RWPE1 (cell line): ENCODE data around the gene MLX.
"Not testable (repeated sequence)": the region's sequence is repeated elsewhere in the genome, so short reads cannot be mapped to it uniquely, and the experiment has no call there.

Experiments
- CTCF ChIA-PET: fragments of 350-600 bp; sonication (Branson Sonifier 250); formaldehyde crosslinking; extraction: SDS; loops from one replicate; lab custom pipeline; 2021; lab: Yijun Ruan, JAX
- POLR2A ChIA-PET: fragments of 400-600 bp; formaldehyde crosslinking; extraction: SDS; loops from one replicate; lab custom pipeline; 2020; ENCODE audit warnings: antibody characterized with exemption; ENCODE audit not compliant: low non-redundant PET; lab: Yijun Ruan, JAX
- DNase-seq: peaks from one replicate; pipeline ENCODE4 v3.0.0; 2012; ENCODE audit warnings: low spot score
- H3K27ac ChIP-seq: fragments of 450-650 bp; 2 replicates; pipeline ENCODE4 v1.5.1; 2017
- TF ChIP-seq, protein P1 (sequence below): fragments of 450-650 bp; conservative IDR thresholded peaks from 2 replicates; pipeline ENCODE4 v1.5.1; 2017; ENCODE audit warnings: low read depth, mild to moderate bottlenecking

The MLX gene

DNA sequence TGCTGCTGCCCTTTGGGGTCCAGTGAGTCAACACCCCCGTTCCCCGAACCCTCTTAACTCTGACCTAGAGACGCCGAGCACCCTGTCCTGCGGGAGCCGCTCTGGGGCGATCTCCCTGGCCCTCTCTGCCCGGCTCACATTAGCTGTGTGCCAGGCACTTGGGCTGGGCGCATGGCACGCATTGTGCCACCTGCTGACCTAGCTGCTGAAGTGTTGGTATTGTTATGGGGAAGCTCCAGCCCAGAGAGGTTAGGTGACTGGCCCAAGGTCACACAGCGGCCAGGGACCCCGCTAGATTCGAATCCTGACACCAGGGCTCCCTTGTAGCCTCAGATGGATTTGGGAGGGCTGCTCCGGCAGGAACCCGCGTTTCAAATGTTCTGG is 13.0 kb upstream of the MLX start:
- ChIA-PET POLR2A (interaction anchor here (0.7 to 1.6 kb wide), 3 partner anchors 12 to 24 kb away, joined by 3 to 4 read pairs (median 4); no protein-coding TSS in a partner anchor), CTCF (interaction anchor here (0.7 to 1.5 kb wide), 7 partner anchors 13 to 360 kb away, joined by 3 to 5 read pairs (median 4); partner anchors contain the start of gene NAGLU)
- peak overlapping the region; percentile 90 for H3K27ac ChIP-seq
- DNase-seq = no peak
- TF ChIP-seq, protein P1, sequence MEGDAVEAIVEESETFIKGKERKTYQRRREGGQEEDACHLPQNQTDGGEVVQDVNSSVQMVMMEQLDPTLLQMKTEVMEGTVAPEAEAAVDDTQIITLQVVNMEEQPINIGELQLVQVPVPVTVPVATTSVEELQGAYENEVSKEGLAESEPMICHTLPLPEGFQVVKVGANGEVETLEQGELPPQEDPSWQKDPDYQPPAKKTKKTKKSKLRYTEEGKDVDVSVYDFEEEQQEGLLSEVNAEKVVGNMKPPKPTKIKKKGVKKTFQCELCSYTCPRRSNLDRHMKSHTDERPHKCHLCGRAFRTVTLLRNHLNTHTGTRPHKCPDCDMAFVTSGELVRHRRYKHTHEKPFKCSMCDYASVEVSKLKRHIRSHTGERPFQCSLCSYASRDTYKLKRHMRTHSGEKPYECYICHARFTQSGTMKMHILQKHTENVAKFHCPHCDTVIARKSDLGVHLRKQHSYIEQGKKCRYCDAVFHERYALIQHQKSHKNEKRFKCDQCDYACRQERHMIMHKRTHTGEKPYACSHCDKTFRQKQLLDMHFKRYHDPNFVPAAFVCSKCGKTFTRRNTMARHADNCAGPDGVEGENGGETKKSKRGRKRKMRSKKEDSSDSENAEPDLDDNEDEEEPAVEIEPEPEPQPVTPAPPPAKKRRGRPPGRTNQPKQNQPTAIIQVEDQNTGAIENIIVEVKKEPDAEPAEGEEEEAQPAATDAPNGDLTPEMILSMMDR = no peak

DNA sequence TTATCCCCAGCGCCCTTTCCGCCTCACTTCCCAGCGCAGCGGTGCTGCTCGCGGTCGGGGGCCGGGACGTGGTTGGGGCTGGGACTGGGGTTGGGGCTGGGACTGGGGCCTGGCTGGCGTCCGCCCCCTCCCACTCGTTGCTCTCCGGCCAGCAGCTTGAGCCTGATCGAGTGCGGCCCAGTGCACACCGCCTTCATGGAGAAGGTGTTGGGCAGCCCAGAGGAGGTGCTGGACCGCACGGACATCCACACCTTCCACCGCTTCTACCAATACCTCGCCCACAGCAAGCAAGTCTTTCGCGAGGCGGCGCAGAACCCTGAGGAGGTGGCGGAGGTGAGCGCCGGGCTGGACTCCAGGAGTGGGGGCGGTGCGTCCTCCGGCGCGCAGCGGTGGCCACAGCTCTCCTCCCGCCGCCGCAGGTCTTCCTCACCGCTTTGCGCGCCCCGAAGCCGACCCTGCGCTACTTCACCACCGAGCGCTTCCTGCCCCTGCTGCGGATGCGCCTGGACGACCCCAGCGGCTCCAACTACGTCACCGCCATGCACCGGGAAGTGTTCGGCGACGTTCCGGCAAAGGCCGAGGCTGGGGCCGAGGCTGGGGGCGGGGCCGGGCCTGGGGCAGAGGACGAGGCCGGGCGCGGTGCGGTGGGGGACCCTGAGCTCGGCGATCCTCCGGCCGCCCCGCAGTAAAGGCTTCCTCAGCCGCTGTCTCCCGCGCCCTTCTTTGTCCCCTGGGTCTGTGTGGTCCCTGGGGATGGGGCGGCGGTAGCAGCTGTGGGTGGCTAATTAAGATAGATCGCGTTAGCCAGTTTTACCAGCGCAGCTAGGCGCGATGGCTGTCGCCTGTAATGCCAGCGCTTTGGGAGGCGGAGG is 12.4 kb upstream of the MLX start:
- POLR2A ChIA-PET = interaction anchor here (0.6 to 1.6 kb wide), 4 partner anchors 13 to 235 kb away, joined by 3 to 5 read pairs (median 4); no protein-coding TSS in a partner anchor
- TF ChIP-seq, protein P1 = no peak
- DNase-seq = no peak
- peak overlapping the region; percentile 90 for H3K27ac ChIP-seq
- CTCF ChIA-PET = interaction anchor here (0.6 to 1.5 kb wide), 6 partner anchors 13 to 361 kb away, joined by 3 to 5 read pairs (median 4); no protein-coding TSS in a partner anchor

DNA sequence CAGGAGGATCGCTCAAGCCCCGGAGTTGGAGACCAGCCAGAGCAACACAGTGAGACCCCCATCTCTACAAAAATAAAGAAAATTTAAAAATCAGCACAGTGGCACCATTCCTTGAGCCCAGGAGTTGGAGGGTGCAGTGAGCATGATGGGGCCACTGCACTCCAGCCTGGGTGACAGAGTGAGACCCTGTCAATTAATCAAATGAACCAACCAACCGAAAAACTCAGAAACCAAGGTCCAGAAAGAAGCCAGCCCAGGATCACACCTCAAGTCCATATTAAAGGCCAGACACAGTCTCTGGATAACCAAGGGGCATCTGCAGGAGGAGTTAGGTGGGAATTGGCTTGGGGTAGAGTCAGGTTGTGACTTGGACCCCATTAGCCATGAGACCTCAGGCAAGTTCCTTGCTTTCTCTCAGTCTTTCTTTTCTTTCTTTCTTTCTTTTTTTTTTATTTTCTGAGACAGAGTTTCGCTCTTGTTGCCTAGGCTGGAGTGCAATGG is 11.7 kb upstream of the MLX start:
- DNase-seq = no peak
- ChIA-PET CTCF (interaction anchor here (0.6 to 1.5 kb wide), 2 partner anchors 28 to 149 kb away, joined by 3 to 4 read pairs; no protein-coding TSS in a partner anchor), POLR2A (interaction anchor here (0.6 to 1.6 kb wide), 2 partner anchors 25 to 236 kb away, joined by 3 to 5 read pairs; no protein-coding TSS in a partner anchor)
- peak overlapping the region; percentile 90 for H3K27ac ChIP-seq
- TF ChIP-seq, protein P1 = no peak

DNA sequence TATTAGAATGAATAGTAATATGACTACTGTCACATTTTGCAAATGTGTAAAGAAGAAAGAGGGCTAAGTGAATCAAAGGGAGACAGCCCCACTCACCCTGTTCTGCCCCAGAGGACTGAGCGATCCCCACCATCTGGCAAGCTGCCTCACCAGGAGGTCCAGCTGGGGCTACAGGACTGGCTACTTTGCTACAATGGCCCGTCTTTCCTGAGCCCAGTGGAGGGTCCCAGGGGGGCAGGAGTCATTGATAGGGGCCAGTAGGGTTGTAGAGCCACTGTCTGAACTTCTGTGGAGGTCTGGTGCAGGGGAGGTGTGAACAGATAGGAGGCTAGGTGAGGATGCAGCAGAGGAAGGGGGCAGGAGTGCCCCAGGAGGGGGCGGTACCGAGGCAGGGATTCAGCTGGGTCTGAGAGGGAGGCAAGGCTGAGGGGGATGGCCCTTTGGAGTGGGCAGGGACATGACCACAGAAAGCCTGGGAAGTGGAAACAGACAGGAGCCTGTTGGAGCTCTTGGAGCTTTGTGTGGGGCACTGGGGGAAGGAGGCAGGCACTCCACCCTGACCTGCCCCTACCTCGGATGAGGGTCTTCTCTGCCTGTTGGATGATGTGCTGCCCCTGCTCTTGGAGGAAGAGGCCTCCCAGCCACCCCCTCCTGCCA is 10.8 kb upstream of the MLX start:
- POLR2A ChIA-PET, DNase-seq, CTCF ChIA-PET, H3K27ac ChIP-seq: not testable (repeated sequence)

DNA sequence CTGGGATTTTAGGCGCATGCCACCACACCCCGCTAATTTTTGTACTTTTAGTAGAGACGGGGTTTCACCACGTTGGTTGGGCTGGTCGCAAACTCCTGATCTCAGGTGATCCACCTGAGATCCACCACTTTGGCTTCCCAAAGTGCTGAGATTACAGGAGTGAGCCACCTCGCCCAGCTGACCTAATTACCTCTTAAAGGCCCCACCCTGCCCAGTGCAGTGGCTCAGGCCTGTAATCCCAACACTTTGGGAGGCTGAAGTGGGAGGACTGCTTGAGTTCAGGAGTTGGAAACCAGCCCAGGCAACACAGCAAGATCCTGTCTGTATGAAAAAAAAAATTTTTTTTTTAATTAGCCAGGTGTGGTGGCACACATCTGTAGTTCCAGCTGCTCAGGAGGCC is 7.8 kb upstream of the MLX start:
- TF ChIP-seq, protein P1 = no peak
- no peak for DNase-seq
- POLR2A ChIA-PET = no interaction called here
- peak overlapping the region; percentile 65 for H3K27ac ChIP-seq
- CTCF ChIA-PET = interaction anchor here (0.6 kb wide), 1 partner anchor 18 kb away, joined by 3 read pairs; the partner anchor contains the start of gene PSMC3IP

DNA sequence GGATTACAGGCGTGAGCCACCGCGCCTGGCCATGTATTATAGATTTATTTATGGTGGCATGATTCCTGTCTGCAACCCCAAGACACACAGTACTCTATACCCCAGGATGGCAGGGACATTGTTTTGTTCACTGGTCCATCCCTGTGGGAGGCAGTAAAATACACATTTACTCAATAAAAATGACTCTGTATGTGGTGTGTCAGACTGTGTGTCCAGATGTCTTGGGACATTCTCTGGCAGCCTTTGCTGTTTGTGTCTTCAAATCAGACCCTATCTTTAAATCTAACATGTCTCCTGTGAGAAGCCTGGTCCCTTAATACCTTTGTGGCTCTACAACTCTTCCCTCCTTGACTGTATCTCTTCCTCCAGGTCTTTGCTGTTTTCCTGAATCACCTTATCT is 6.7 kb upstream of the MLX start:
- H3K27ac ChIP-seq = peak overlapping the region; percentile 65
- no peak for DNase-seq
- ChIA-PET POLR2A (no interaction called here), CTCF (no interaction called here)
- TF ChIP-seq, protein P1 = no peak
